Mesenchymal stem cell (in vitro differentiated cells and primary cell): Measurements from ENCODE around the gene NOCT.
A peak's percentile ranks its signal among the peaks of the same experiment; 100 is the strongest.

Source experiments
- DNase-seq: peaks from one replicate; pipeline ENCODE4 v3.0.0-alpha.2; 2013
- H2AFZ ChIP-seq: one replicate; pipeline ENCODE4 v1.6.1; 2013; ENCODE audit warnings: low read depth, mild to moderate bottlenecking, control low read depth, inconsistent platforms, low read length, moderate library complexity
- H2AK5ac ChIP-seq: 2 replicates; pipeline ENCODE4 v1.6.1; 2013; ENCODE audit warnings: low read length, moderate library complexity, mild to moderate bottlenecking, inconsistent platforms; ENCODE audit not compliant: severe bottlenecking
- H2BK120ac ChIP-seq: one replicate; pipeline ENCODE4 v1.6.1; 2013; ENCODE audit warnings: low read depth, mild to moderate bottlenecking, inconsistent platforms, low read length, moderate library complexity
- H2BK12ac ChIP-seq, 2 experiments: one replicate each; pipeline ENCODE4 v1.6.1; 2013; ENCODE audit warnings: inconsistent platforms in 2 of 2, low read length in 2 of 2, mild to moderate bottlenecking in 2 of 2, moderate library complexity in 2 of 2, control low read depth in 1 of 2
- H2BK15ac ChIP-seq: one replicate; pipeline ENCODE4 v1.6.1; 2013; ENCODE audit warnings: mild to moderate bottlenecking, low read depth, inconsistent platforms; ENCODE audit not compliant: poor library complexity, severe bottlenecking
- H2BK5ac ChIP-seq: 2 replicates; pipeline ENCODE4 v1.6.1; 2013; ENCODE audit warnings: low read depth, mild to moderate bottlenecking, low read length, control low read depth, inconsistent platforms; ENCODE audit not compliant: poor library complexity, severe bottlenecking
- H3K14ac ChIP-seq, 2 experiments: one replicate each; pipeline ENCODE4 v1.6.1; 2013; ENCODE audit warnings: inconsistent platforms in 2 of 2, low read length in 2 of 2, control low read depth in 1 of 2, mild to moderate bottlenecking in 1 of 2, moderate library complexity in 1 of 2
- H3K18ac ChIP-seq, 2 experiments: one replicate each; pipeline ENCODE4 v1.6.1; 2013; ENCODE audit warnings: inconsistent platforms in 2 of 2, low read length in 2 of 2, control low read depth in 1 of 2, low read depth in 1 of 2, mild to moderate bottlenecking in 1 of 2
- H3K23ac ChIP-seq, 2 experiments: one replicate each; pipeline ENCODE4 v1.6.1; 2013; ENCODE audit warnings: inconsistent platforms in 2 of 2, low read length in 2 of 2, mild to moderate bottlenecking in 2 of 2, moderate library complexity in 2 of 2, control low read depth in 1 of 2
- H3K27ac ChIP-seq: 2 replicates; pipeline ENCODE4 v1.5.1; 2013; ENCODE audit warnings: mild to moderate bottlenecking, moderate library complexity, low read length, control low read depth, inconsistent platforms; ENCODE audit not compliant: poor library complexity, severe bottlenecking
- H3K27me3 ChIP-seq, 2 experiments: 2 replicates each; pipeline versions ENCODE4 v1.6.1 to v1.7.0; 2013; ENCODE audit warnings: low read length in 2 of 2, mild to moderate bottlenecking in 2 of 2, moderate library complexity in 2 of 2, control low read depth in 1 of 2, inconsistent platforms in 1 of 2; ENCODE audit not compliant: control insufficient read depth in 1 of 2, insufficient read depth in 1 of 2
- H3K36me3 ChIP-seq, 2 experiments: 2 replicates each; pipeline versions ENCODE4 v1.6.1 to v1.7.0; 2013; ENCODE audit warnings: low read length in 2 of 2, control low read depth in 1 of 2, inconsistent platforms in 1 of 2, low read depth in 1 of 2, mild to moderate bottlenecking in 1 of 2; ENCODE audit not compliant: insufficient read depth in 2 of 2, control insufficient read depth in 1 of 2
- H3K4ac ChIP-seq, 2 experiments: one replicate each; pipeline ENCODE4 v1.6.1; 2013; ENCODE audit warnings: inconsistent platforms in 2 of 2, low read length in 2 of 2, mild to moderate bottlenecking in 2 of 2, moderate library complexity in 2 of 2, control low read depth in 1 of 2, low read depth in 1 of 2
- H3K4me1 ChIP-seq: 2 replicates; pipeline ENCODE4 v1.6.1; 2013; ENCODE audit warnings: low read depth, low read length, control low read depth; ENCODE audit not compliant: control insufficient read depth, insufficient read depth
- H3K4me2 ChIP-seq: 2 replicates; pipeline ENCODE4 v1.6.1; 2013; ENCODE audit warnings: low read length, mild to moderate bottlenecking, inconsistent platforms; ENCODE audit not compliant: poor library complexity, severe bottlenecking
- H3K4me3 ChIP-seq, 2 experiments: 2 replicates each; pipeline versions ENCODE4 v1.5.1 to v1.7.0; 2013; ENCODE audit warnings: low read length in 2 of 2, mild to moderate bottlenecking in 2 of 2, control low read depth in 1 of 2, low read depth in 1 of 2; ENCODE audit not compliant: insufficient read depth in 1 of 2
- H3K79me1 ChIP-seq: replicated peaks from 2 replicates; pipeline ENCODE4 v1.6.1; 2013; ENCODE audit warnings: mild to moderate bottlenecking, control low read depth, low read length, inconsistent platforms; ENCODE audit not compliant: poor library complexity, severe bottlenecking
- H3K9ac ChIP-seq: 2 replicates; pipeline ENCODE4 v1.7.0; 2013; ENCODE audit warnings: mild to moderate bottlenecking, low read length, moderate library complexity
- H3K9me3 ChIP-seq: 2 replicates; pipeline ENCODE4 v1.7.0; 2013; ENCODE audit warnings: mild to moderate bottlenecking, low read length; ENCODE audit not compliant: control insufficient read depth
- H4K8ac ChIP-seq: one replicate; pipeline ENCODE4 v1.6.1; 2013; ENCODE audit warnings: inconsistent platforms, mild to moderate bottlenecking, low read length, moderate library complexity
- H4K91ac ChIP-seq: one replicate; pipeline ENCODE4 v1.6.1; 2013; ENCODE audit warnings: mild to moderate bottlenecking, low read length, inconsistent platforms
- WGBS: methylation state at CpG from one replicate; pipeline ENCODE4 v1.1.7; 2013; ENCODE audit warnings: mixed read lengths; 5-methylcytosine and 5-hydroxymethylcytosine counted together

Gene NOCT

DNA sequence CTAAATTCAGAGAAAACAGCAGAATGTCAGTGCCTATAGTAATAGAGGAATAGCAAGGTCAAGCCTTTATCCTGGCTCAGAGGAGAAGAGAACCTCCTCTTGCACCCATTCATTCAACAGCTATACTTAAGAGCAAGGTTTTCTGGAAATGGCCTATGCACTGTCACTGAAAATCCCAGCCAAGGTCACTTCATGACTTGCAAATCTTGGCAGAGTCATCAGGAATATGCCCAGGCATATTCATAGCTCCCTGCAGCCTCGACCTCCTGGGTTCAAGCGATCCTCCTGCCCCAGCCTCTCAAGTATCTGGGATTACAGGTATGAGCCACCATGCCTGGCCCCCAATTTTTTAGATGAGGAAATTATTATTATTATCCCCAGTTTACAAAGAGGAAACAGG lies 35.8 kb upstream of the NOCT start:
- no peak overlapping the region for H3K9ac ChIP-seq
- H3K36me3 ChIP-seq = no peaks in the 10 kb centered on the region
- H4K91ac ChIP-seq = no peak overlapping the region
- H2BK5ac ChIP-seq = no peak overlapping the region
- H3K4me3 ChIP-seq = no peak overlapping the region
- no peaks in the 10 kb centered on the region for H3K27me3 ChIP-seq
- no peaks in the 10 kb centered on the region for H3K79me1 ChIP-seq
- H2BK15ac ChIP-seq = no peak overlapping the region
- no peak overlapping the region for H4K8ac ChIP-seq
- no peak overlapping the region for H3K23ac ChIP-seq
- no peak overlapping the region for H3K27ac ChIP-seq
- no peak overlapping the region for H3K4me2 ChIP-seq
- no peak overlapping the region for H3K4ac ChIP-seq
- 100% methylated on average over 1 of the region's 2 CpGs for WGBS
- H3K9me3 ChIP-seq = peaks cover 2% of the 10 kb centered on the region
- no peak overlapping the region for H2BK120ac ChIP-seq
- no peak overlapping the region for H2AFZ ChIP-seq
- no peaks in the 10 kb centered on the region for H3K4me1 ChIP-seq
- H2AK5ac ChIP-seq = no peak overlapping the region
- no peak overlapping the region for H3K18ac ChIP-seq
- H2BK12ac ChIP-seq = no peak overlapping the region
- no peak for DNase-seq
- H3K14ac ChIP-seq = no peak overlapping the region

DNA sequence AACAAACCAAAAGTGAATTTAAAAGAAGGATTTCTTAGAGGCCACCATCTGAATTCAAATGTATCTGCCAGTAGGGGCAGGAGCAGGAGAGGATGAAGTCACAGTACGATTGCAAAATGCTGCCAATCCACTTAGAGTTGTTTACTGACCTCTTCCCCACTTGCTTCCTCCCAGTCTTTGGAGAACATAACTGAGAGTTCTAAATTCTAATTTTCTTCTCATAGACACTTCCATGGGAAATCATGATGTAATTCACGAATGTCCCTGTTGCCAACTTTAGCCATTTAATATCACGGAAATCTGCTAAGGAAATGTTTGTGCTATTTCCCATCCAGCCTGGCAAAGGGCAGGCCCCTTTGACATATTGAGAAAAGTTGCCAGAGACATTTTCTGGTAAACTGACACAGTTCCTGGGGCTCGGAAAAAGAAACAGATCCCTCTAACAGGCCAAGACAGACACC lies 33.6 kb upstream of the NOCT start:
- Histone ChIP-seq H3K4ac (no peak overlapping the region), H3K79me1 (no peaks in the 10 kb centered on the region)

DNA sequence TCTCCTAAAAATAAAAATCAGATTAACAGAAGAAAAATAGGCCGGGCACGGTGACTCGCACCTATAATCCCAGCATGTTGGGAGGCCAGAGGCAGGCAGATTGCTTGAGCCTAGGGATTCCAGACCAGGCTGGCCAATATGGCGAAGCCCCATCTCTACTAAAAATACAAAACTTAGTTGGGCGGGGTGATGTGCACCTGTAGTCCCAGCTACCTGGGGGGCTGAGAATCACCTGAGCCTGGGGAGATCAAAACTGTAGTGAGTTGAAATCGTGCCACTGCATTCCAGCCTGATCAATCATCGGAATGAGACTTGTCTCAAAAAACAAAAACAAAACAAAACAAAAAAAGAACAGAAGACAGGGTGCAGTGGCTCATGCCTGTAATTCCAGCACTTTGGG lies 32.8 kb upstream of the NOCT start:
- Histone ChIP-seq H2BK12ac (no peak overlapping the region), H3K9me3 (peaks cover 5% of the 10 kb centered on the region), H3K27me3 (no peaks in the 10 kb centered on the region), H3K4me1 (no peaks in the 10 kb centered on the region), H3K14ac (no peak overlapping the region), H3K9ac (no peak overlapping the region), H2AFZ (no peak overlapping the region), H2BK5ac (no peak overlapping the region), H3K23ac (no peak overlapping the region), H3K27ac (no peak overlapping the region), H3K79me1 (no peaks in the 10 kb centered on the region), H2AK5ac (no peak overlapping the region), H3K4me3 (no peak overlapping the region), H4K91ac (no peak overlapping the region), H2BK15ac (peak overlapping the region; percentile 30), H2BK120ac (no peak overlapping the region), H4K8ac (no peak overlapping the region), H3K4me2 (no peak overlapping the region), H3K18ac (no peak overlapping the region), H3K36me3 (no peaks in the 10 kb centered on the region), H3K4ac (no peak overlapping the region)
- 80% methylated on average over 7 of the region's 7 CpGs for WGBS
- peak; percentile 32 for DNase-seq

More for the DNA sequence above, 33.6 kb upstream of the NOCT start:
- Histone ChIP-seq H3K27me3 (no peaks in the 10 kb centered on the region), H2BK5ac (no peak overlapping the region), H2BK12ac (no peak overlapping the region), H2AK5ac (no peak overlapping the region), H3K27ac (no peak overlapping the region), H4K91ac (no peak overlapping the region), H3K18ac (no peak overlapping the region), H2BK120ac (no peak overlapping the region), H3K36me3 (no peaks in the 10 kb centered on the region), H3K14ac (no peak overlapping the region), H3K9me3 (peaks cover 5% of the 10 kb centered on the region), H3K4me2 (no peak overlapping the region), H3K23ac (no peak overlapping the region), H2AFZ (no peak overlapping the region), H3K9ac (peak overlapping the region; percentile 65), H2BK15ac (no peak overlapping the region), H3K4me3 (no peak overlapping the region), H4K8ac (no peak overlapping the region), H3K4me1 (no peaks in the 10 kb centered on the region)
- peak; percentile 95 for DNase-seq
- 14% methylated on average over 4 of the region's 4 CpGs for WGBS

DNA sequence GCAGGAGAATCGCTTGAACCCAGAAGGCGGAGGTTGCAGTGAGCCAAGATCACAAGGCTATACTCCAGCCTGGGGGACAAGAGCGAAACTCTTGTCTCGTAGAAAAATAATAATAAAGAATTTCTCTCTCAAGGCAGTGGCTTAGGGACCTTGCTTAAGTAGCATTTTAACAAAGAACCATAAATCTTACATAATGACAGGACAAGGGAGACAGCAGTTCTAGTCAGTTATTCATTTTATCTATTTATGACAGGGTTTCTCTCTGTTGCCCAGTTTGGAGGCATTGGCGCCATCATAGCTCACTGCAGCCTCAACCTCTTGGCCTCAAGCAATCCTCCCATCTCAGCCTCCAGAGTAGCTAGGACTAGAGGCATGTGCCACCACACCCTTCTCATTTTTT lies 31.9 kb upstream of the NOCT start:
- Histone ChIP-seq H3K18ac (no peak overlapping the region), H2BK12ac (no peak overlapping the region), H3K79me1 (no peaks in the 10 kb centered on the region), H2BK15ac (no peak overlapping the region), H3K23ac (no peak overlapping the region), H3K36me3 (no peaks in the 10 kb centered on the region), H2BK5ac (no peak overlapping the region), H2AFZ (no peak overlapping the region), H3K9ac (no peak overlapping the region), H3K4me2 (no peak overlapping the region), H2AK5ac (no peak overlapping the region), H3K14ac (no peak overlapping the region), H3K27ac (no peak overlapping the region), H3K4ac (no peak overlapping the region), H3K9me3 (peaks cover 5% of the 10 kb centered on the region), H3K27me3 (no peaks in the 10 kb centered on the region), H3K4me3 (no peak overlapping the region), H4K8ac (no peak overlapping the region), H2BK120ac (no peak overlapping the region), H3K4me1 (no peaks in the 10 kb centered on the region), H4K91ac (no peak overlapping the region)
- DNase-seq = no peak
- 96% methylated on average over 3 of the region's 5 CpGs for WGBS
